Activated CD8-positive, alpha-beta T cell treated with anti-CD3 and anti-CD28 coated beads, Interleukin-2, amount 10 ng/mL, durations not matched to agents 7 days and 5 days (primary cell): ENCODE measurements around the gene VEPH1. TPM values are rescaled to one million over a fixed set of nuclear protein-coding genes. Genes with fewer than 3 reads are reported as not detected.
"Not testable (repeated sequence)": the region's sequence is repeated elsewhere in the genome, so short reads cannot be mapped to it uniquely, and the experiment has no call there.

Experiments used
- ATAC-seq: fragments of 150-1000 bp; cut with Tn5 transposase; one replicate; pipeline ENCODE4 v1.10.0; 2021; ENCODE audit warnings: moderate library complexity
- CTCF ChIA-PET: fragments of 350-600 bp; sonication (Branson Sonifier 250); formaldehyde crosslinking; loops from one replicate; lab custom pipeline; 2021; ENCODE audit warnings: antibody characterized with exemption; lab: Charles Lee
- POLR2A ChIA-PET: fragments of 350-600 bp; sonication (Branson Sonifier 250); formaldehyde crosslinking; loops from one replicate; lab custom pipeline; 2021; ENCODE audit warnings: antibody characterized with exemption; lab: Charles Lee
- DNase-seq: peaks from one replicate; pipeline ENCODE4 v3.0.0-alpha.2; 2020
- H3K27ac Mint-ChIP-seq: one replicate; pipeline ENCODE4 v1.8.0; 2021; ENCODE audit warnings: mild to moderate bottlenecking, mixed read lengths
- H3K27me3 Mint-ChIP-seq: one replicate; pipeline ENCODE4 v1.8.0; 2021; ENCODE audit warnings: low read depth, mixed read lengths
- H3K36me3 Mint-ChIP-seq: one replicate; pipeline ENCODE4 v1.8.0; 2021; ENCODE audit warnings: low read depth, mixed read lengths
- H3K4me1 Mint-ChIP-seq: one replicate; pipeline ENCODE4 v1.8.0; 2021; ENCODE audit warnings: low read depth, mixed read lengths
- H3K4me3 Mint-ChIP-seq: one replicate; pipeline ENCODE4 v1.8.0; 2021; ENCODE audit warnings: mild to moderate bottlenecking, mixed read lengths
- H3K9me3 Mint-ChIP-seq: one replicate; pipeline ENCODE4 v1.8.0; 2022; ENCODE audit warnings: mixed read lengths; ENCODE audit not compliant: insufficient read depth
- total RNA-seq, 2 experiments: library from RNA; stranded (reverse); gene quantifications; one replicate each; pipeline ENCODE4 v1.2.3, GENCODE V29; 2021

Gene VEPH1
- total RNA-seq, 2 experiments from 2014 or later, result not detected

DNA sequence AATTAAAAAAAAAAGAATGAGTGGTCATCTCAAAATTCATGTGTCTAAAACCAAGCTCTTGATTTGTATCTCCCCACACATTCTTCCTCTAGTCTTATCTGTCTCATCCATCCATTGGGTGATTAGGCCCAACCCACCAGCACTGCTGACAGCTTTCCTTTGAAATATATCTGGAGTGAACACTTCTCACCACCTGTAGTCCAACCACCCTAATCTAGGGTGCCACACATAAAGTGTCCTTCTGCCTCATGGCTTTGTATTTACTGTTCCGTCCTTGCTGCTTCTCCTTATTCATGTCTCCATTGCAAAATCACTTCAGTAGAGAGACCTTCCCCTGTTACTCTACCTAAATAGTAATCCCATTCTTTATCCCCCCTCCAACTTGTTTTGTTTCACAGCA, 149.0 kb downstream of the VEPH1 start:
- Mint-ChIP-seq H3K9me3 (no peaks in the 10 kb centered on the region), H3K4me1 (no peaks in the 10 kb centered on the region), H3K4me3 (no peak overlapping the region), H3K27me3 (no peaks in the 10 kb centered on the region), H3K27ac (no peak overlapping the region), H3K36me3 (no peaks in the 10 kb centered on the region)
- ATAC-seq, result no peak
- CTCF ChIA-PET, result no interaction called here
- POLR2A ChIA-PET, result no interaction called here
- no peak for DNase-seq

DNA sequence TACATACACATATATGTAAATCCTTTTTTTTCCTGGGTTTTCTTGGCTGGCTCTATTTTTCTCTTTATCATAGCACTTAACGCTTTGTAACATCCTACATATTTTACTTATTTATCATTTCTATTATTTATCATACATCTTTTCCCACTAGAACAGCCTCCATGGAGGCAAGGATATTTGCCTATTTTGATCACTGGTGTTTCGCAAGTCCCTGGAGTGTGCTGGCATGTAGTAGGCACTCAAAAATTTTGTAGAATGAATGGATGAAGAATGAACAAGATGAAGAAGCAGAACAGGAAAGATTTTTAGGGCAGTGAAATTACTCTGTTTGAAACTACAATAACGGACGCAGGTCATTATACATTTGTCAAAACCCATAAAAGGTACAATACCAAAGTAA, 149.6 kb downstream of the VEPH1 start:
- no peak overlapping the region for H3K4me3 Mint-ChIP-seq
- ATAC-seq (no peak), DNase-seq (no peak)
- ChIA-PET POLR2A (no interaction called here), CTCF (no interaction called here)
- no peaks in the 10 kb centered on the region for H3K4me1 Mint-ChIP-seq
- no peaks in the 10 kb centered on the region for H3K36me3 Mint-ChIP-seq
- H3K27ac Mint-ChIP-seq, result no peak overlapping the region
- no peaks in the 10 kb centered on the region for H3K27me3 Mint-ChIP-seq
- no peaks in the 10 kb centered on the region for H3K9me3 Mint-ChIP-seq

DNA sequence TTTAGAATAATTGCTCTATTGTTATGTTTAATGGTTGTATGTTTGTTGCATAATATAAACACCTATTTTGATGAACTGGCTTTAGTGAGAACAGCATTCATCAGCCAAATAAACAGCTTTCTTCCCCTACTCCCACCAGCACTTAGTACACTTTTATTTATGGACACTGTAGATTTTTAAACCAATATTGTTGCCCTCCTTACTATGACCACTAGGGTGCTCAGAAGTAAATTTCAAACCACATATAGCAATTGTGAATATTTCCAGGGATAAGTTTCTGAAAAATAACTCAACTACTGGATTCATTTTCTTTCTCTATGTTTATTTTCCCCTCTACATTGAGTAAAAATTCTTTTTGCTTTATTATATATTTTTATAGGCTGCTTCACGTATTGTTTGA, 151.2 kb downstream of the VEPH1 start:
- DNase-seq (no peak), ATAC-seq (no peak)
- Mint-ChIP-seq H3K4me3 (no peak overlapping the region), H3K4me1 (no peaks in the 10 kb centered on the region), H3K9me3 (no peaks in the 10 kb centered on the region), H3K27me3 (no peaks in the 10 kb centered on the region), H3K27ac (no peak overlapping the region), H3K36me3 (no peaks in the 10 kb centered on the region)
- CTCF ChIA-PET, result no interaction called here
- POLR2A ChIA-PET, result no interaction called here

DNA sequence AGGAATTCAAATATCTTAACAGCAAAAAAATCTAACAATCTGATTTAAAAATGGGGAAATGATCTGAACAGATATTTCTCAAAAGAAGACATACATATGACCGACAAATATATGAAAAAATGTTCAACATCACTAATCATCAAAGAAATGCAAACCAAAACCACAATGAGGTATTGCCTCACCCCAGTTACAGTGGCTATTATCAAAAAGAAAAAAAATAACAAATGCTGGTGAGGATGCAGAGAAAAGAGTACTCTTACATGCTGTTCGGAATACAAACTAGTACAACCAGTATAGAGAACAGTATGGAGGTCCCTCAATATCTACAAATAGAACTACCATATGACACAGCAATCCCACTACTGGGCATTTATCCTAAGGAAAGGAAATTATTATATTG, 152.6 kb downstream of the VEPH1 start:
- H3K27me3 Mint-ChIP-seq, H3K36me3 Mint-ChIP-seq, CTCF ChIA-PET, H3K4me1 Mint-ChIP-seq, POLR2A ChIA-PET, DNase-seq, H3K4me3 Mint-ChIP-seq, ATAC-seq, H3K9me3 Mint-ChIP-seq, H3K27ac Mint-ChIP-seq: not testable (repeated sequence)

DNA sequence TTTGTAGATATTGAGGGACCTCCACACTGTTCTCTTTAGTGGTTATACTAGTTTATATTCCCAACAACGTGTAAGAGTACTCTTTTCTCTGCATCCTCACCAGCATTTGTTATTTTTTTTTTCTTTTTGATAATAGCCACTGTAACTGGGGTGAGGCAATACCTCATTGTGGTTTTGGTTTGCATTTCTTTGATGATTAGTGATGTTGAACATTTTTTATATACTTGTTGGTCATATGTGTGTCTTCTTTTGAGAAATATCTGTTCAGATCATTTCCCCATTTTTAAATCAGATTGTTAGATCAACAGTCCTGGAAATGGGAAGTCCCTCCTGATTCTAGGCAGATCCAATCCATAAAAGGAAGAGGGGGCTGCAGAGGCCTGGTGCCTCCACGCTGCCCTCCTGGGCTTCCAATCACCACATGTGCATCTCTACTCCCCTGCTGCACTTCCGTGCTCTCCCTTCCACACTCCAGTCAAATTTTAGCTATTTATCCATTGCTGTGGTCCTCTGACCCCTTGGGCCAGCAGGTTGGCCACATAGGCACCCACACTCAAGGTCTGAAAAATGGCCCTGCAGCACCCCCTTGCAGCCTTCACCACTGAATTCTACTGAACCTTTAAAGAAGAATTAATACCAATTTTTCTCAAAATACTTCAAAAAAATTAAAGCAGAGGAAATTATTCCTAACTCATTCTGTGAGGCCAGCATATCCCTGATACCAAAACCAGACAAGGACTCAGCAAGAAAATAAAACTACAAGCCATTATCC, 154.7 kb downstream of the VEPH1 start:
- H3K4me1 Mint-ChIP-seq, DNase-seq, H3K27ac Mint-ChIP-seq, POLR2A ChIA-PET, ATAC-seq, H3K36me3 Mint-ChIP-seq, H3K4me3 Mint-ChIP-seq, CTCF ChIA-PET, H3K9me3 Mint-ChIP-seq, H3K27me3 Mint-ChIP-seq: not testable (repeated sequence)

DNA sequence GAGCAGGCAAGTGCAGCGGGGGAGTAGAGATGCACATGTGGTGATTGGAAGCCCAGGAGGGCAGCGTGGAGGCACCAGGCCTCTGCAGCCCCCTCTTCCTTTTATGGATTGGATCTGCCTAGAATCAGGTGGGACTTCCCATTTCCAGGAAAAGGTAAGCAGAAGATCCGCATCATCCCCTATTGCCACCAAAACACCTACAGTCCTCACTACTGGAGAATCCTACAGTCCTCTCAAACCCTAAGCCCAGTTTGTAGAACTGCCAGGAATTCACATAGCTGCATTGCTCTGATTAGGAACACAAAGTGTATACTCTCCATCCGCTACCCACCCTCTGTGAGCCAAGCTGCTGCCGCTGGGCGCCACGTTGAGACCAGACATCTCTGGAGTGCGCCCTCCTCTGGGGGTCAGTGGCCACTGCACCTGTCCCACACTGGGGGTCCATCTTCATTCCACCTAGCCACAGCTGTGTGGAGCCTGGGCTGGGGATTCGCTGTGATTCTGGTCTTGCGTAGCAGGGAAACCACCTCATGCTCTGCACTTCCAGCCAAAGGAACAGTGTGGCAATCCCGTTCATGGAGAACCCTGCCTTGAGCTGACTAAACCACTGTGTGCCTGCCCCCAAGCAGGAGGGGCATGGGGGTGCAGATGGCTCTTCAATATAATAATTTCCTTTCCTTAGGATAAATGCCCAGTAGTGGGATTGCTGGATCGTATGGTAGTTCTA, 155.5 kb downstream of the VEPH1 start:
- no peaks in the 10 kb centered on the region for H3K4me1 Mint-ChIP-seq
- ChIA-PET POLR2A (no interaction called here), CTCF (no interaction called here)
- no peaks in the 10 kb centered on the region for H3K36me3 Mint-ChIP-seq
- no peak overlapping the region for H3K4me3 Mint-ChIP-seq
- H3K27me3 Mint-ChIP-seq, result no peaks in the 10 kb centered on the region
- no peaks in the 10 kb centered on the region for H3K9me3 Mint-ChIP-seq
- H3K27ac Mint-ChIP-seq, result no peak overlapping the region
- no peak for DNase-seq
- no peak for ATAC-seq

DNA sequence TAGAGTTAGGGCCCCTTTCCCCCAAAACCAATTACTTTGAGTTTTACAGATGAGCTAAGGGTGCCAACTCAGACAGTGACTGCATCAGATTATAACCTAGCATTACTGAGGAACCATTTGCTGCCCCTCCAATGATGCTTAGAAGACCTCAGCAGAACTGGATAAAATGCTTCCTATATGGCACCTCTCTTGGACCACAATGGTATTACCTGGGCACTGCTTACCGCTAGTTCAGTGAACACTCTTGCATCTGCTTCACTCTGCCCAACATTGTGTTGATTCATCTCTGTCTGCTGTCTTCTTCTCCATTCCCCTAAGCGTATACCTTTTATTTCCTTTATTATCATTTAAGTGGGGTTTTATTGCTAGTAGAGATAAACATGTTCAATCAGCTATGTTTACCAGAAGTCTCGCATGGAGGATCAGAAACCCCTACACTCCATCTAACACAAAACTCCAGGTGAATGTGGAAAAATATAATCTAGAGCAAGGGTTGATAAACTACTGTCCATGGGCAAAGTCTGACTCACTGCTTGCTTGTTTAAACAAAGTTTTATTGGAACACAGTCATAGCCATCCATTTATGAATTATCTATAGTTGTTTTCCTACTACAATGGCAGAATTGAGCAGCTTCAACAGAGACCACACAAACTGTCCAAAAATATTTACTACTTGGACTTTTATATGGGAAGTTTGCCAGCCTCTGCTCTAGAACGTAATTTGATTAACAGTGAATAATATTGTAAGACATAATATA, 166.8 kb downstream of the VEPH1 start:
- no peaks in the 10 kb centered on the region for H3K4me1 Mint-ChIP-seq
- no peak for DNase-seq
- no peak for ATAC-seq

DNA sequence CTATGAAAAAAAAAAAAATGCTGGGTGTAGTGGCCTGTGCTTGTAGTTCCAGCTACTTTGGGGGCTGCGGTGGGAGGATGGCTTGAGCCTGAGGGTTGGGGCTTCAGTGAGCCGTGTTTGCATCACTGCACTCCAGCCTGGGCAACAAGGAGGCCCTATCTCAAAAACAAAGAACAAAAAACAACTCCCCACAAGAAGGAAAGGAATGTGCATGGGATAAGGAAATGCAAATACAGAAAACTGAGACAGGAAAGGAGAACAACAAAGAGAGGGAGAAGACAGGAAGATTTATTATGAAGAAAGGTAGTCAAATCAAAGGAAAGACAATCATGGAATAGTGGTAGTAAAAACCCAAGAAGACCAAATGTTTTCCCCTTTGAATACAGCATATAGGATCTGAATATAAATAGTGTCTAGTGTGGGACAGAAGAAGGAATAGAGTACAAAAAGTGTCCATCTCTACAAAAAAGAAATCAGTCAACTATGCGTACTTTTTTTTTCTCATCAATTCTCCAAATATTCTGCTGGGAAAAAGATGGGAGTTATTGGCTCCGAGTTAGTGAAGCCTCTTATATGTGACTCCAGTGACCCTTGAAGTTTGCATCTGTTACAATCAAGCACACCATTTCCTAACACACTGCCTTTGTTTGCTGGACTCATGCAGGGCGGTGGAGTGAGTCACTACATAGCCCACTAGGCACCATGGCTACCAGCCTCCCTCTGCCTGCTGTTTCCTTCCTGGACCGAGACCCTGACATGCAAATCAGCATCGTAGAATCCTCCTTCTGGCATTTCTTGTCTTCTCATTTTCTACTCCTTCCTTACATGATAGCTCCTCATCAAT, 167.8 kb downstream of the VEPH1 start:
- POLR2A ChIA-PET, result no interaction called here
- H3K27ac Mint-ChIP-seq, result no peak overlapping the region
- H3K9me3 Mint-ChIP-seq, result no peaks in the 10 kb centered on the region
- H3K27me3 Mint-ChIP-seq, result no peaks in the 10 kb centered on the region
- H3K4me1 Mint-ChIP-seq, result no peaks in the 10 kb centered on the region
- no peak overlapping the region for H3K4me3 Mint-ChIP-seq
- ATAC-seq (no peak), DNase-seq (no peak)
- no peaks in the 10 kb centered on the region for H3K36me3 Mint-ChIP-seq
- CTCF ChIA-PET, result no interaction called here

More for the DNA sequence above, 166.8 kb downstream of the VEPH1 start:
- Mint-ChIP-seq H3K36me3 (no peaks in the 10 kb centered on the region), H3K27me3 (no peaks in the 10 kb centered on the region), H3K27ac (no peak overlapping the region), H3K9me3 (no peaks in the 10 kb centered on the region), H3K4me3 (no peak overlapping the region)
- ChIA-PET CTCF (no interaction called here), POLR2A (no interaction called here)

DNA sequence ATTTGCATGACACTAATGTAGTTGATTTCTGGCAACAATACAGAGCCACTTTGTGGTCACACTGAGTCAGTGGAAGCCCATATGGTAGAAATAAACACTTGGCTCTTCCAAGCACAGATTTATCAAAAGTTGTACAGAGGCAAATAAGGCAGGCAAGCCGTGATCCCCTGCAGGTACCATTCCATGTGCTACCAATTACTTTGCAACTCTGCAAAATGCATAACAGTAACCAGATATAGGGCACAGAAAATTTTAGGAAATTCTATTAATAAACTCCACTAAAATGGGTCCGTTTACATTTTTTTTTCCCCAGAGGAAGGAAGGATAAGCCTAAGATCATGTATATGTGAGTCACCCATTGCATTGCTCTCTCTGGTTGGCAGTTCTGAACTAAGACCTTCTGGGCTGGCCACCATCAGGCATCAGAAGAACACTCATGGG, 169.6 kb downstream of the VEPH1 start:
- Mint-ChIP-seq H3K27ac (no peak overlapping the region), H3K4me3 (no peak overlapping the region), H3K36me3 (no peaks in the 10 kb centered on the region), H3K4me1 (no peaks in the 10 kb centered on the region), H3K27me3 (no peaks in the 10 kb centered on the region), H3K9me3 (no peaks in the 10 kb centered on the region)
- ChIA-PET POLR2A (no interaction called here), CTCF (no interaction called here)
- ATAC-seq, result no peak
- no peak for DNase-seq

DNA sequence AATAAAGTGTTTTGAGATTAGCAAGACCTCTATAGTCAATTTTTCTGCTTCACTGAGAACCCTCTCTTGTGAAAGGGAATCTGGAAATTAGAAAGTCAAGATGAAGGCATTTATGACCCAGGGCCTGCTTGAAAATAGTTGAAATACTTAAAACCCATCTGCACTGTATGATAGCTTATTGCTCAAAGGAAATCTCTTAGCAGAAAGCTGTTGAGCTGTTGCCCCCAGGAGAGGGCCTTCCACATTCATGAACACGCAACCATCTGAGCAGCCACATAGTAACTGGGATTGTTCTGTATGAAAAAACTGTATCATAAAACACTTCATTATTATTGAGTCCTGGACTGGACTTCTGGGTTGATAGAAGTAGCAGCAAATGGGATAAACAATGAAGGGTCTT, 173.0 kb downstream of the VEPH1 start:
- no peaks in the 10 kb centered on the region for H3K9me3 Mint-ChIP-seq
- no peak overlapping the region for H3K27ac Mint-ChIP-seq
- no peak for ATAC-seq
- H3K27me3 Mint-ChIP-seq, result no peaks in the 10 kb centered on the region
- POLR2A ChIA-PET, result no interaction called here
- no peaks in the 10 kb centered on the region for H3K36me3 Mint-ChIP-seq
- H3K4me3 Mint-ChIP-seq, result no peak overlapping the region
- H3K4me1 Mint-ChIP-seq, result no peaks in the 10 kb centered on the region
- CTCF ChIA-PET, result no interaction called here
- DNase-seq, result no peak

DNA sequence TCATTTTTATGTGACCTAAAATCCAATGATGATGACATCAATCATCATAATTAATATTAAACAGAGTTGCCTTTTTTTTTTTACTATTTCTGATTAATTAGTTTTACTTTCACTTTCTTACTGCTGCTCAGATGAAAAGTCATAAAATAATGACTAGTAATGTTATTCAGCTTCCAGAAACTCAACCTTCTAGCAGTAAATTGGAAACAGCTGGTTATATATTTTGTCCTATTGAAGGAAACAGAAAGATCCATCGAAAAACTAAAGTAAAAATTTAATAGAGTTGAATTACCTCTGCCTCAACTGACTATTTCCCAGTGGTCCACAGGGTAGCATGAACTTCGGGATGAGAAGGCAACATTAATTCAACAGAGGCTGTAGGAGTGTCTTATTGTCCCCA, 173.7 kb downstream of the VEPH1 start:
- H3K27ac Mint-ChIP-seq, result no peak overlapping the region
- no peak overlapping the region for H3K4me3 Mint-ChIP-seq
- CTCF ChIA-PET, result no interaction called here
- H3K9me3 Mint-ChIP-seq, result no peaks in the 10 kb centered on the region
- ATAC-seq (no peak), DNase-seq (no peak)
- H3K4me1 Mint-ChIP-seq, result no peaks in the 10 kb centered on the region
- POLR2A ChIA-PET, result no interaction called here
- H3K27me3 Mint-ChIP-seq, result no peaks in the 10 kb centered on the region
- no peaks in the 10 kb centered on the region for H3K36me3 Mint-ChIP-seq
